ENCODE measurements around the gene PRKAG2. TPM values are rescaled to one million over a fixed set of nuclear protein-coding genes. Genes with fewer than 3 reads are reported as not detected.
"Not testable (repeated sequence)": the region's sequence is repeated elsewhere in the genome, so short reads cannot be mapped to it uniquely, and the experiment has no call there.

PRKAG2 gene
- 18.5 and 22.0 TPM in 2 replicates for total RNA-seq

DNA sequence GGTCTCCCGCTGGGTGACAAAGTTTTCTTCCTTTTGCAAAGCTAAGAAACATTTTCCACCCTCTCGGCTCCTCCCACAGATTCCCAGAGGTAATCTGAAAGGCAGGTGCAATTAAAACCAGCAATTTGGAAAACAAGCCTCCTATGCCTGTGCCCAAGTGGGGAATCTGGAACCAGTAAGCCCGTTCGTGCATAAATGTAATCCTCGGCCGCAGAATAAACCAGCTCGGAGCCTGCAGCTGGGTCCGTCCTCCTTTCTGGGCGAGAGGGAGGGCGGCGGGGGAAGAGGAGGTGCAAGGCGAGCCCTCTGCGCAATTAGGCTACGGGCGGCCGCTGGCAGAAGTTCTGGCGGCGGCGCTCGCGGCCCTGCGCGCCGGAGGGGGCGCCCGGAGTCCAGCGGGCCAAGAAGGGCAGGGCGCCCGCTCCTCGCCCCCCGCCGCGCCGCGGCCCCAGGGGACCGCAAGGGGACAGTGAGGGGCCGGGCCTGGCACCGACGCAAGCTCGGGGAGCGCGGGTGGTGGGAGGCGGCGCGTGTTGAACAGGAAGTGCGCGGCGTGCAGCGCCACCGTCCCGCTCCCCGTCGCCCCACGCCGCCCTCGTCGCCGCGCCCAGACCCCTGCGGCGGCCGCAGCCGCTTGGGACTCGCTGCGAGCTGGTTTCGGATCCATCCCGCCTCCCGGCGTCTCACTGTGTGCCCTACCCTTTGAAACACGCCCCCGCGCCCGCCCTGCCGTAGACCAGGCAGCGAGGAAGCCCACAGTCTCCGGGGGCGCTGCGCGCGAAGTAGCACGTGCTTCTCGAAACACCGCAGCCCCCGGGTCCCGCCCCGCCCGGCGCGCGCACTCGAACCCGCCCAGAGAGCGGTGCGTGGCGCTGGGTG is at the start of gene PRKAG2:
Gene PRKAG2 (minus strand): TSS at position 217 of the 879 bp plus-strand sequence. CDS start 495 bp downstream, outside the sequence.
- no peak for DNase-seq (ENCODE audit: low read depth, low spot score)

- DNase-seq (ENCODE audit: low read depth, low spot score): no peak
These were observed 49.4 kb upstream of the PRKAG2 start for GRCh38 chr7:151926336-151926712.

GRCh38 chr7:151925446-151926335 is 48.8 kb upstream of the PRKAG2 start:
- no peak for DNase-seq (ENCODE audit: low read depth, low spot score)

DNA sequence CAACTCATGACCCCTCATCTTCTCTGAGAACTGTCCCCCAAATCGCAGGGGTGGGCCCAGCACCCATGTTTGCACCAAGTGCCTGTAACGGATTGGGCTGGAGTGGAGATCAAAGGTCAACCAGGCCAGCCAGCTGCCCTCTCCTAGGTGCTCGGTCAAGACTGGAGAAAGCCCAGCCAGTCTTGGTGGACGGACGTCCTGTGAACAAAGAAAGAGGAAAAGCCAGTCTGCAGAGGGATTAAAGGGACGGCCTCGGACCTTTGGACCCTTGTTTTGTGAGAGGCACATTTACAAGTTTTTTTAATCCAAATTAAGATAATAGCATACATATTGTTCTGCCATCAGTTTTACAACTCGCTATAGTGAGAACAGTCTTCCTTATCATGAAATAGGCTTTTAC is 47.6 kb upstream of the PRKAG2 start:
- DNase-seq (ENCODE audit: low read depth, low spot score): no peak

GRCh38 chr7:151924001-151924400 is 47.1 kb upstream of the PRKAG2 start:
- DNase-seq (ENCODE audit: low read depth, low spot score): no peak

GRCh38 chr7:151923097-151923876 is 46.4 kb upstream of the PRKAG2 start:
- DNase-seq (ENCODE audit: low read depth, low spot score): no peak

DNA sequence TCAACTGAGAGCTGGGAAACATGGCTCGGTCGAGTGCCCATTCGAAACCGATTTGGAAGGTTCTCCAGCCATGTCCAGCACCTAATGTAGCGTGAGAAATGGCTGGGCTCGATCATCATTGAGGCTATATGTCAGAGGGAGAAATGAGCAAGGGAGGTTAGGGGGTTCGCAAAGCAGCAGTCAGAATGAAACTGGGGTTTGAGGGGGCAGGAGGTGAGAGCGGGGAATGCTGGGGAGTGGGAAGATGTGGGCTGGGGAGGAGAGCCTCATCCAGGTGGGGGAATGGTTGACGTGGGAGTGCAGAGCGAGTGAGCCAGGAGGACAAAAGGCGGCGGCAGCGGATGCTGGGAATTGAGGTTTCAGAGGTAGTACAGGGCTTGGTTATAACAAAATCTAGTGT is 44.5 kb upstream of the PRKAG2 start:
- no peak for DNase-seq (ENCODE audit: low read depth, low spot score)

DNA sequence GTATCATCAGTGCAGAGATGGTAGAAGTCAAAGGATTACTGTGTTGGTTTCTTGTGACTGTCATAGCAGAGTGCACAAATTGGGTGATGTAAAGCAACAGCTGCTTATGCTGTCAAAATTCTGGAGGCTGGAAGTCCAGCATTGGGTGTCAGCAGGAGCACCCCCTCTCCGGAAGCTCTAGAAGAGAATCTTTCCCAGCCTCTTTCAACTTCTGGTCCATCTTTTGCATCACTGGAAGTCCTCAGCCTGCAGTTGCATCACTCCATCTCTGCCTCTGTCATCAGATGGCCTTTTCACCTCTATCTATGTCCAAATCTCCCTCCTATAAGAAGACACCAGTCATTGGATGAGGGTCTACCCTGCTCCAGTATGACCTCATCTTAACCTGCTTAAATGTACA is 43.6 kb upstream of the PRKAG2 start:
- no peak for DNase-seq (ENCODE audit: low read depth, low spot score)

GRCh38 chr7:151919595-151919994 is 42.7 kb upstream of the PRKAG2 start:
- no peak for DNase-seq (ENCODE audit: low read depth, low spot score)

GRCh38 chr7:151918510-151918843 is 41.6 kb upstream of the PRKAG2 start:
- no peak for DNase-seq (ENCODE audit: low read depth, low spot score)

DNA sequence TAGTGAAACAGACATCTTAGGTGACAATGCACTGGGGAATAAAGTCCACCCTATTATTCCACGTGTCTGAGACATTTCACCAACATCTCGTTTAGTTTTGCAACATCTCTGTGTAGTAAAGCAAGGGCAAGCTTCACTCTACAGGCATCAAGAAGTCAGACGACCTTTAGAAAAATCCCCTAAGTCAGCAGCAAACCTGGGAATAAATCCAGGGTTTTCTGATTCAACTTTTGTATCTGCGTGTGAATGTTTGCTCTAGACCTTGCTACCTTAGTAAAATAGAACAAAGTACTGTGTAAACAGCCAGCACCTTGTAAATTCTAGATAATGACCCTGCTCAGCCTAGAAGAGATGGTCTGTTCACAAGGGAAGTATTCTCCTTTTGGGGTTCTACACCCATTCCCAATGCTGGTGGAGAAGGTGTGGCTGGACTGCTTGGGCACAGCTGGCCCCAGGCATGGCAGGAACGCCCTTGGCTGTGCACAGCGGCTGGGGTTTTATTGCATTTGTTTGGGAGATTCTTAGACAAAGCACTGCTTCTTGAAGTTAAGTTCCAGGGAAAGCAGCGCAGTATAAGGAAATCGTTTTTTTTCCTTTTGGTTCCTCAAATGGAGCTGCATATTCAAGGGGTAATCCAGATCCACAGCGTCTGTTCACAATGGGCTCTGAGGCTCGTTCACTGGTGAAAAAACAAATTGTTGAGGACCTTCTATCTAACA is 41.0 kb upstream of the PRKAG2 start:
- no peak for DNase-seq (ENCODE audit: low read depth, low spot score)

DNA sequence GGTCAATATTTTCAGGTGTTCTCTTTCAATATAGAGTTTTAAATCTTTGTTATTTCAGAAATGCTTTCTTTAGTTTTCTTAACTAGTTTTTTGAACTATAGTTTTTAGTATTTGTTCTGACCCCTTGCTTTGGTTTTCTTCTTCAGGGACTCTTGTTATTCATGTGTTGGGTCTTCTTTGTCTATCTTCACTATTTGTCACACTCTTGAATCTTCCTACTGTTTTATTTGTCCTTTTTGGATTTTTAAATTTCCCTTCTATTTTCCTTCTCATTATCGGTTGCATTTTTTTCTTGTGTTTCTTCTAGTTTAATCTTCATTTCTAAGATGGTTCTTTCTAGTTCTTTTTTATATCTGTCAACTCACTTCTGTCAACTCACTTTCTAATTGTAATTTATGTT is 37.1 kb upstream of the PRKAG2 start:
- no peak for DNase-seq (ENCODE audit: low read depth, low spot score)

DNA sequence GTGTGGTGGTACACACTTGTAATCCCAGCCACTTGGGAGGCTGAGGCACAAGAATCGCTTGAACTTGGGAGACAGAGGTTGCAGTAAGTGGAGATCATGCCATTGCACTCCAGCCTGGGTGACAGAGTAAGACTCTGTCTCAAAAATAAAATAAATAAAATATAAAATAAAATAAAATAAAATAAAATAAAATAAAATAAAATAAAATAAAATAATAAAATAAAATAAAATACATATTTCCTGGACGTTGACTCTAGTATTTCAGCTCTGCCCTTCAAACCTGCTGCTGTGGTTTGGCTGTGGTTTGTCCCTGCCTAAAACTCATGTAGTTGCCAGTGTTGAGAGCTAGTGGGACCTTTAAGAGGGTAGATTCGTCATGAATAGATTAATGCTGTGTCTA is 33.7 kb upstream of the PRKAG2 start:
- not testable (repeated sequence) for DNase-seq (ENCODE audit: low read depth, low spot score)

GRCh38 chr7:151907115-151907514 is 30.2 kb upstream of the PRKAG2 start:
- DNase-seq (ENCODE audit: low read depth, low spot score): not testable (repeated sequence)

DNA sequence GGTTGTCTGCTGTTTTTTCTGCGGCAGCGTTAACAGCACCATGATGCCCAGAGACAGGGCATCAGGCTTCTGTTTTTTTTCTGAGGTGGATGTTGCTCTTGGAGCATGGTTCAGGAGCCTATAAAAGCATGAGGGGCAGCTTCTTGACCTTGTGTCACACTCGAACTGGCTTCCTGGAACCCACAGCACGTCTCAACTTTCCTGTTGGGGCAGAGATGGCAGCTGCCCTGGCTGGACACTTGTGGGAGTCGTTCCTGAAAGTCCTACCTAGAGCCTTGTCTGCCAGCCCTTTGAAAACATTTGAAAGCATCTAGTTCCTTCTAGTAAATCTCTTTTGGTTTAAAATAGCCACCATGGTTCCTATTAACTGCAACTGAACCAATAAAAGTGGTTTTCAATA is 28.9 kb upstream of the PRKAG2 start:
- no peak for DNase-seq (ENCODE audit: low read depth, low spot score)

GRCh38 chr7:151905353-151905752 is 28.4 kb upstream of the PRKAG2 start:
- DNase-seq (ENCODE audit: low read depth, low spot score): no peak

DNA sequence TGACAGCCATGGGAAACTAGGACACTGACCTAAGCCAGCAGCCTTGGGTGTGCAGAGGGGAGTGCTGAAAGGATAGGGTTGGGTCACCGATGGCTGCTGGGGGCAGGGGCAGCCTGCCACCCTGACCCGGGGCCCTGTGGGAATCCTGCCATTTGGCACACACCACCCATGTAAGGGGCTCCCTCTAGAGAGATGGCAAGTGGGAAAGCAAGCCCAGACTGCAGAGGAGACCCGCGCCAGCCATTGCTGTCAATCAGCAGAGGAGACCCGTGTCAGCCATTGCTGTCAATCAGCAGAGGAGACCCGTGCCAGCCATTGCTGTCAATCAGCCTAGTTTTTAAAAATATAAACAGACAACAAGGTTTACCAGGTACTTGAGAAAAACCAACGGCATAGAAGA is 27.4 kb upstream of the PRKAG2 start:
- DNase-seq (ENCODE audit: low read depth, low spot score): no peak

- DNase-seq (ENCODE audit: low read depth, low spot score): no peak
These were observed 26.5 kb upstream of the PRKAG2 start for GRCh38 chr7:151903249-151904032.

- DNase-seq (ENCODE audit: low read depth, low spot score): no peak
These were observed 25.4 kb upstream of the PRKAG2 start for GRCh38 chr7:151902311-151902710.

DNA sequence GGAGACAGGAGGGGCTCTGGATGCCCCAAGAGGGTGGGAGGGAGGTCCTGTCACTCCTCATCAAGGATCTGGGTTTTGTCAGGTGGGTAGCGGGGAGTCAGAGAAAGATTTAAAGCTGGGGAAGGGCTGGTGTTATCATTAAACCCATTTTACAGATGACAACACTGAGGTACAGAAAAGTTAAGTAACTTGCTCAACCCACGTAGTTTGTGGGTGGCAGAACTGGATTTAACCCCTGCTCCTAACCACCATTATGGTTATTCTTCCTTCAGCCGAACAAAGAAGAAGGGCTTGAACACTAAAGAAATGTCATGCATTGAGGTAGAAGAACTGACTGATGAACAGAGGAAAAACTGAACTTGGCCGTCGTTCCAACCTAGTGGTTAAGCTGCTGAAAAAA is 24.9 kb upstream of the PRKAG2 start:
- DNase-seq (ENCODE audit: low read depth, low spot score): no peak

Data from pulmonary artery endothelial cell (primary cell).